IPS-NIHi7 (cell line): Measurements from ENCODE around the gene UST.
A peak's percentile ranks its signal among the peaks of the same experiment; 100 is the strongest.
"Not testable (repeated sequence)": the region's sequence is repeated elsewhere in the genome, so short reads cannot be mapped to it uniquely, and the experiment has no call there.

ENCODE experiments used
- DNase-seq: peaks from one replicate; pipeline ENCODE4 v3.0.0; 2012; ENCODE audit warnings: mixed read lengths; ENCODE audit errors: extremely low spot score

UST gene

GRCh38 chr6:149084808-149085556, 338.2 kb downstream of the UST start:
- DNase-seq: no peak

- DNase-seq: no peak
These were observed 338.7 kb downstream of the UST start for GRCh38 chr6:149085557-149085938.

GRCh38 chr6:149086363-149086762, 339.5 kb downstream of the UST start:
- no peak for DNase-seq

- DNase-seq: no peak
These were observed 341.1 kb downstream of the UST start for GRCh38 chr6:149087898-149088297.

- no peak for DNase-seq
These were observed 341.5 kb downstream of the UST start for GRCh38 chr6:149088361-149088760.

GRCh38 chr6:149089510-149089909, 342.7 kb downstream of the UST start:
- no peak for DNase-seq

GRCh38 chr6:149090937-149091336, 344.1 kb downstream of the UST start:
- no peak for DNase-seq

- DNase-seq: no peak
These were observed 346.8 kb downstream of the UST start for GRCh38 chr6:149093643-149094042.

GRCh38 chr6:149094156-149094555, 347.3 kb downstream of the UST start:
- DNase-seq: peak; percentile 41

GRCh38 chr6:149094934-149095351, 348.1 kb downstream of the UST start:
- no peak for DNase-seq

- DNase-seq: no peak
These were observed 349.0 kb downstream of the UST start for GRCh38 chr6:149095842-149096241.

- no peak for DNase-seq
These were observed 351.0 kb downstream of the UST start for GRCh38 chr6:149097794-149098193.

- DNase-seq: no peak
These were observed 352.0 kb downstream of the UST start for GRCh38 chr6:149098700-149099276.

GRCh38 chr6:149102324-149102723, 355.5 kb downstream of the UST start:
- no peak for DNase-seq

- DNase-seq: not testable (repeated sequence)
These were observed 357.1 kb downstream of the UST start for GRCh38 chr6:149103950-149104349.

GRCh38 chr6:149107520-149107919, 360.7 kb downstream of the UST start:
- no peak for DNase-seq

GRCh38 chr6:149108038-149108748, 361.4 kb downstream of the UST start:
- no peak for DNase-seq

- no peak for DNase-seq
These were observed 361.9 kb downstream of the UST start for GRCh38 chr6:149108749-149109100.

- no peak for DNase-seq
These were observed 362.7 kb downstream of the UST start for GRCh38 chr6:149109397-149110070.

GRCh38 chr6:149111556-149112115, 364.8 kb downstream of the UST start:
- DNase-seq: no peak

- DNase-seq: no peak
These were observed 366.1 kb downstream of the UST start for GRCh38 chr6:149112976-149113375.

- no peak for DNase-seq
These were observed 367.3 kb downstream of the UST start for GRCh38 chr6:149114167-149114566.
